ENCODE results near the gene OPTC.

DNA sequence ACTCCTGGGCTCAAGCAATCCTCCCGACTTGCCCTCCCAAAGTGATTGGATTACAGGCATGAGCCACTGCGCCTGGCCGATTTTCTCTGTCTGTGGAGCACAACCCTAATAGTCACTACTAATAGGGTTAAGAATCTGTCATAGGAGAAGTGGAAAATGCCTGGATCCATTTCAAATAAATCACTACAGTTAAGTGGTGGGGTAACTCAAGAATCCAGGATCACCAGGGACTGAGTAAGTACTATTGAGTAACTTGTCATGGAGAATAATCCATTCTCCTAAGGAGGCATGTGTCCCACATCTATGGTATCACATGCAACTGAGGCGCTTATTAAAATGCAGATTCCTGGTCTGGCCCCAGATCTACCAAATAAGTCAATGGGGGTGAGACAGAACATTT, 53.2 kb downstream of the OPTC start:
- TF ChIP-seq, protein P1, sequence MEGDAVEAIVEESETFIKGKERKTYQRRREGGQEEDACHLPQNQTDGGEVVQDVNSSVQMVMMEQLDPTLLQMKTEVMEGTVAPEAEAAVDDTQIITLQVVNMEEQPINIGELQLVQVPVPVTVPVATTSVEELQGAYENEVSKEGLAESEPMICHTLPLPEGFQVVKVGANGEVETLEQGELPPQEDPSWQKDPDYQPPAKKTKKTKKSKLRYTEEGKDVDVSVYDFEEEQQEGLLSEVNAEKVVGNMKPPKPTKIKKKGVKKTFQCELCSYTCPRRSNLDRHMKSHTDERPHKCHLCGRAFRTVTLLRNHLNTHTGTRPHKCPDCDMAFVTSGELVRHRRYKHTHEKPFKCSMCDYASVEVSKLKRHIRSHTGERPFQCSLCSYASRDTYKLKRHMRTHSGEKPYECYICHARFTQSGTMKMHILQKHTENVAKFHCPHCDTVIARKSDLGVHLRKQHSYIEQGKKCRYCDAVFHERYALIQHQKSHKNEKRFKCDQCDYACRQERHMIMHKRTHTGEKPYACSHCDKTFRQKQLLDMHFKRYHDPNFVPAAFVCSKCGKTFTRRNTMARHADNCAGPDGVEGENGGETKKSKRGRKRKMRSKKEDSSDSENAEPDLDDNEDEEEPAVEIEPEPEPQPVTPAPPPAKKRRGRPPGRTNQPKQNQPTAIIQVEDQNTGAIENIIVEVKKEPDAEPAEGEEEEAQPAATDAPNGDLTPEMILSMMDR (IDR thresholded peaks at IDR 0.05) = no peak
- no peak for TF ChIP-seq EZH2 (IDR thresholded peaks at IDR 0.05; ENCODE audit: borderline replicate concordance, insufficient read depth, low read depth, low read length, poor library complexity, severe bottlenecking)

All from B cell (primary cell).